Caco-2 (cell line): Measurements from ENCODE around the gene MRPS27. TPM values are rescaled to one million over a fixed set of nuclear protein-coding genes. Genes with fewer than 3 reads are reported as not detected.
A peak's percentile ranks its signal among the peaks of the same experiment; 100 is the strongest.

ENCODE experiments used
- BruUV-seq: library from RNA; stranded (reverse); fragments of 400-500 nt; replicated peaks from 2 replicates; lab custom pipeline; 2021; lab: Mats Ljungman, UMichigan
- CTCF ChIA-PET: fragments of 300-600 bp; sonication (Branson Sonifier 250); formaldehyde crosslinking; loops from one replicate; lab custom pipeline; 2022; ENCODE audit warnings: antibody characterized with exemption; lab: Charles Lee
- POLR2A ChIA-PET: fragments of 300-600 bp; sonication (Branson Sonifier 250); formaldehyde crosslinking; loops from one replicate; lab custom pipeline; 2022; ENCODE audit warnings: antibody characterized with exemption; lab: Charles Lee
- DNase-seq, 2 experiments: peaks; one replicate each; pipeline versions ENCODE4 v3.0.0 to v3.0.0-alpha.2; 2020 to 2022
- H3K27me3 ChIP-seq: replicated peaks from 2 replicates; pipeline ENCODE4 v1.6.0; 2011; ENCODE audit warnings: low read length; ENCODE audit not compliant: control insufficient read depth, insufficient read depth
- H3K36me3 ChIP-seq: 2 replicates; pipeline ENCODE4 v1.5.1; 2011; ENCODE audit warnings: low read length; ENCODE audit not compliant: control insufficient read depth, insufficient read depth
- H3K4me1 ChIP-seq: fragments of 250-450 bp; sonication (Bioruptor Pico); 2 replicates; pipeline ENCODE4 v1.5.1; 2020; ENCODE audit warnings: mild to moderate bottlenecking
- H3K4me3 ChIP-seq: 2 replicates; pipeline ENCODE4 v1.5.1; 2011; ENCODE audit warnings: low read depth, mild to moderate bottlenecking, control low read depth, low read length
- H3K9me3 ChIP-seq: fragments of 250-450 bp; sonication (Bioruptor Pico); 2 replicates; pipeline ENCODE4 v1.5.1; 2020; ENCODE audit warnings: mild to moderate bottlenecking, moderate library complexity
- H3K27ac Mint-ChIP-seq: one replicate; pipeline ENCODE4 v1.8.0; 2022; ENCODE audit warnings: mixed read lengths; ENCODE audit not compliant: unreplicated experiment
- H3K27me3 Mint-ChIP-seq: one replicate; pipeline ENCODE4 v1.8.0; 2022; ENCODE audit warnings: mixed read lengths; ENCODE audit not compliant: insufficient read depth, unreplicated experiment
- H3K36me3 Mint-ChIP-seq: one replicate; pipeline ENCODE4 v1.8.0; 2022; ENCODE audit warnings: mild to moderate bottlenecking, mixed read lengths; ENCODE audit not compliant: insufficient read depth, unreplicated experiment
- H3K4me1 Mint-ChIP-seq: one replicate; pipeline ENCODE4 v1.8.0; 2022; ENCODE audit warnings: low read depth, mixed read lengths; ENCODE audit not compliant: unreplicated experiment
- H3K4me3 Mint-ChIP-seq: one replicate; pipeline ENCODE4 v1.8.0; 2022; ENCODE audit warnings: mild to moderate bottlenecking, moderate library complexity, mixed read lengths; ENCODE audit not compliant: unreplicated experiment
- H3K9me3 Mint-ChIP-seq: one replicate; pipeline ENCODE4 v1.8.0; 2022; ENCODE audit warnings: mixed read lengths; ENCODE audit not compliant: unreplicated experiment
- intact Hi-C: fragments of 100-400 bp; cut with micrococcal nuclease; formaldehyde crosslinking; loops from one replicate; pipeline ENCODE4 v1.10.0; 2022; ENCODE audit not compliant: unreplicated experiment
- total RNA-seq: library from RNA; stranded (reverse); gene quantifications from 2 replicates; pipeline ENCODE4 v1.2.3, GENCODE V29; 2022
- TF ChIP-seq, protein P1 (sequence below), 2 experiments: fragments of 200-600 bp in 1 of 2; IDR thresholded peaks; 1 replicate in 1 of 2; 2 replicates in 1 of 2; pipeline versions ENCODE4 v1.5.1 to v1.8.0; 2011 to 2022; ENCODE audit warnings: antibody characterized with exemption in 1 of 2, control low read depth in 1 of 2, inconsistent platforms in 1 of 2, low read depth in 1 of 2, low read length in 1 of 2, mild to moderate bottlenecking in 1 of 2, moderate library complexity in 1 of 2; ENCODE audit not compliant: insufficient read depth in 1 of 2, severe bottlenecking in 1 of 2, unreplicated experiment in 1 of 2

MRPS27 gene
- total RNA-seq, 1 experiment from 2014 or later, result 71.1 TPM

DNA sequence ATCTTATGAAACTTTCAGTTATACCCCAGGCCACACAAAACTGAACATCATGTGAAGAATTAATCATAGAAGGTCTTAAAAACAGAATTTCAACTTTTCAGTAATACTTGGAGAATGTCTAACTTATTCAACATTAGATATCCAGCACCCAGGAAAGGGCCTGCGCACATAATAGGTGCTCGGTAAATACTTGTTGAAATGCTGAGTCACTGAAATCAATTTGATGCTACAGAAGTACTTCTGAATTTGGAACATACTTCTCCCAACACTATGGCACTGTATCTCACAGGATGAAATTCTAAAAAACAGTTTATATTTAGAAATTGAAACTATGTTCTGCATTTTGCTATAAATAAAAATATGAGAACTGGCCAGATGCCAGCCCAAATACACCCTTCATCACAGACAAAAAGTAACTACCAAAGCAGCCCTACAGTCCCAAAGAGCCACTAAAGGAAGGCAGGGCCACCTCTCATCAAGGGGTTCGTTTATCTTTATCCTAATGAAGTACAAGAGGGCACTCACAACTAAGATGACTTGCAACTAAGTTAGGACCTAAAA lies 26.5 kb downstream of the MRPS27 start:
- DNase-seq, result no peak
- H3K36me3 Mint-ChIP-seq, result peaks cover 41% of the 10 kb centered on the region
- peaks cover 6% of the 10 kb centered on the region for H3K4me1 Mint-ChIP-seq
- Histone ChIP-seq H3K9me3 (no peaks in the 10 kb centered on the region), H3K4me1 (no peaks in the 10 kb centered on the region), H3K36me3 (no peaks in the 10 kb centered on the region; the same call in 1 of the 2 replicates), H3K4me3 (no peak overlapping the region), H3K27me3 (no peaks in the 10 kb centered on the region)
- POLR2A ChIA-PET, result no interaction called here
- no peak overlapping the region for H3K4me3 Mint-ChIP-seq
- BruUV-seq, result TSS peak; percentile 5
- CTCF ChIA-PET, result no interaction called here
- TF ChIP-seq, protein P1, sequence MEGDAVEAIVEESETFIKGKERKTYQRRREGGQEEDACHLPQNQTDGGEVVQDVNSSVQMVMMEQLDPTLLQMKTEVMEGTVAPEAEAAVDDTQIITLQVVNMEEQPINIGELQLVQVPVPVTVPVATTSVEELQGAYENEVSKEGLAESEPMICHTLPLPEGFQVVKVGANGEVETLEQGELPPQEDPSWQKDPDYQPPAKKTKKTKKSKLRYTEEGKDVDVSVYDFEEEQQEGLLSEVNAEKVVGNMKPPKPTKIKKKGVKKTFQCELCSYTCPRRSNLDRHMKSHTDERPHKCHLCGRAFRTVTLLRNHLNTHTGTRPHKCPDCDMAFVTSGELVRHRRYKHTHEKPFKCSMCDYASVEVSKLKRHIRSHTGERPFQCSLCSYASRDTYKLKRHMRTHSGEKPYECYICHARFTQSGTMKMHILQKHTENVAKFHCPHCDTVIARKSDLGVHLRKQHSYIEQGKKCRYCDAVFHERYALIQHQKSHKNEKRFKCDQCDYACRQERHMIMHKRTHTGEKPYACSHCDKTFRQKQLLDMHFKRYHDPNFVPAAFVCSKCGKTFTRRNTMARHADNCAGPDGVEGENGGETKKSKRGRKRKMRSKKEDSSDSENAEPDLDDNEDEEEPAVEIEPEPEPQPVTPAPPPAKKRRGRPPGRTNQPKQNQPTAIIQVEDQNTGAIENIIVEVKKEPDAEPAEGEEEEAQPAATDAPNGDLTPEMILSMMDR (IDR thresholded peaks at IDR 0.05; ENCODE audit: insufficient read depth in 1 of 2, low read depth in 1 of 2, low read length in 1 of 2, severe bottlenecking in 1 of 2, unreplicated experiment in 1 of 2), result no peak
- no peak overlapping the region for H3K27ac Mint-ChIP-seq
- no peaks in the 10 kb centered on the region for H3K27me3 Mint-ChIP-seq
- no peaks in the 10 kb centered on the region for H3K9me3 Mint-ChIP-seq
- intact Hi-C loops, result no loop called here

DNA sequence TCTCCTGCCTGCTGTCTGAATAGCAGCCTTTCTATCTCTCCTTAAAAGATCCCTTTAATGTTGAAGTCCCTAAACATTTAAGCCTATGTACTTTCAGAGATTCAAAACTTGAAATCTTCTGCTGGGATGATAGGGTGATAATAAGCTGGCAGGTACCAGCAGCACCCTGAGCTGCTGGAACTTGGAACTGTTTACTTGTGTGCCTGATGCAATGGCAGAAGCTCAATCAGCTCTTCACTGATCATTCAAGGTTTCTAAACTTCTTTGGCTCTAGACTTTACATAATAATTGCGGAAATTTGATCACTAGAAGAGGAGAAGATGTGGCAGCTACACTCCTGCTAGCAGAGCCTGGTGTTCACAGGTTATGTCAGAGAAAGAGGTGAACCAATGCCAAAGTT lies 27.6 kb downstream of the MRPS27 start:
- Histone ChIP-seq H3K27me3 (no peaks in the 10 kb centered on the region), H3K4me3 (no peak overlapping the region), H3K4me1 (no peaks in the 10 kb centered on the region), H3K36me3 (no peaks in the 10 kb centered on the region; the same call in 1 of the 2 replicates), H3K9me3 (no peaks in the 10 kb centered on the region)
- CTCF ChIA-PET, result no interaction called here
- Mint-ChIP-seq H3K9me3 (no peaks in the 10 kb centered on the region), H3K27me3 (no peaks in the 10 kb centered on the region), H3K4me1 (peaks cover 6% of the 10 kb centered on the region), H3K4me3 (no peak overlapping the region), H3K36me3 (peaks cover 43% of the 10 kb centered on the region), H3K27ac (no peak overlapping the region)
- no TSS peak for BruUV-seq
- intact Hi-C loops, result no loop called here
- no peak for DNase-seq
- TF ChIP-seq, protein P1 (IDR thresholded peaks at IDR 0.05; ENCODE audit: insufficient read depth in 1 of 2, low read depth in 1 of 2, low read length in 1 of 2, severe bottlenecking in 1 of 2, unreplicated experiment in 1 of 2), result no peak
- POLR2A ChIA-PET, result no interaction called here

DNA sequence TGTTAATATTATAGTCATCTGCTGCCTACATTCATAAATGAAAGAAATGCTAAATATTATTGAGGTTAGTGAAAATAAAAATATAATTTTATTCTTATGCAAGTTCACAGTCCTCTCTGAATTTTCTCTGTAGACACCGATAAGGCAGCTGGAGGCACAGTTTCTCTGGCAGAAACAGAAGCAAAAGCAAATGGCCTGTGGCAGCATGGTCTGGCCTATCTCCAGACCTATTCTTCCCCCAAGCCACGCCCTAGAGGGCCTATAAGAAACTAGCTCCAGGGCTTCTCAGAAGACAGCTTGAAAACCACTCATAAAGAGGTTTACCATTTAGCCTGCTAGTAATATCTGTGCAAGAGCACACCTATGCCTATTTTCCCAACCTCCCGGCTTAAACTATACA lies 28.4 kb downstream of the MRPS27 start:
- Histone ChIP-seq H3K36me3 (no peaks in the 10 kb centered on the region; the same call in 1 of the 2 replicates), H3K4me3 (no peak overlapping the region), H3K4me1 (no peaks in the 10 kb centered on the region), H3K9me3 (no peaks in the 10 kb centered on the region), H3K27me3 (no peaks in the 10 kb centered on the region)
- H3K9me3 Mint-ChIP-seq, result no peaks in the 10 kb centered on the region
- TF ChIP-seq, protein P1 (IDR thresholded peaks at IDR 0.05; ENCODE audit: insufficient read depth in 1 of 2, low read depth in 1 of 2, low read length in 1 of 2, severe bottlenecking in 1 of 2, unreplicated experiment in 1 of 2), result no peak
- ChIA-PET POLR2A (no interaction called here), CTCF (no interaction called here)
- BruUV-seq, result no TSS peak
- H3K27ac Mint-ChIP-seq, result no peak overlapping the region
- peaks cover 45% of the 10 kb centered on the region for H3K36me3 Mint-ChIP-seq
- intact Hi-C loops, result no loop called here
- H3K4me3 Mint-ChIP-seq, result no peak overlapping the region
- no peak for DNase-seq
- H3K27me3 Mint-ChIP-seq, result no peaks in the 10 kb centered on the region
- peaks cover 6% of the 10 kb centered on the region for H3K4me1 Mint-ChIP-seq
